Sciatic nerve (tissue), 2 donors: Measurements from ENCODE around the gene ALG8. TPM values are rescaled to one million over a fixed set of nuclear protein-coding genes. Genes with fewer than 3 reads are reported as not detected.

Source experiments
- ATAC-seq: fragments of 200-7000 bp; cut with Tn5 transposase; one replicate; pipeline ENCODE4 v1.9.1; 2020; ENCODE audit warnings: mild to moderate bottlenecking, moderate library complexity
- DNase-seq: peaks from one replicate; pipeline ENCODE4 v3.0.0-alpha.2; 2020; ENCODE audit warnings: low spot score
- intact Hi-C: fragments of 100-400 bp; cut with DNase I; formaldehyde crosslinking; loops from one replicate; pipeline ENCODE4 v1.14.2; 2022
- total RNA-seq: library from RNA; stranded (reverse); fragmentation: NEBNext Ultra II Directional; extraction: Animal tissue kit (Norgen Biotek cat#: 25700); gene quantifications from one replicate; pipeline ENCODE4 v1.2.1, GENCODE V29; 2021
- donor health status: DM: no; HTN: no; CAD: no.
- donor health status: DM: no; HTN: no; CAD: no.

Gene ALG8
- total RNA-seq, 1 donor from 2014 or later = 30.9 TPM

- intact Hi-C loops = no loop called here
- peak; percentile 82 for DNase-seq
- peak; percentile 70 for ATAC-seq
Measured at GRCh38 chr11:78161962-78162371, 22.5 kb upstream of the ALG8 start.

- ATAC-seq (no peak), DNase-seq (no peak)
- intact Hi-C loops = no loop called here
Measured at GRCh38 chr11:78161346-78161745, 21.9 kb upstream of the ALG8 start.

DNA sequence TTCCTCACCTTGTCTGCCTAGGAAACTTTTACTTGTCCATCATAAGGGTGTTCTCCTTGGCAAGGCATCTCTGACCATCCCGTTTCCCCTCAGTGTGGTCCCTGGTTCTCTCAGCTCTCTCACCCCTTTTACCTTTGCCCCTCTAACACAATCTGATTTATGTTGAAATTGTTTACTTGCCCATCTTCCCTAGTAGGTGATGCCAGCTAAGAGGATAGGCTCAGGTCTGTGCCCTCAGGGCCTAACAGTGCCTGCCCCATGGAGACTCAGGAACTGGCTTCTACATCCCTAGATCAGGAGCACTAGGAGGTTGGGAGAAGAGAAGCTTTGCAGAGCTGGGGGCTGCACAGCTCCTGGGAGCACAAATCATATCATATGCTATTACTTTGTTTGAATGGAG lies 21.1 kb upstream of the ALG8 start:
- ATAC-seq (no peak), DNase-seq (no peak)
- intact Hi-C loops = no loop called here

DNA sequence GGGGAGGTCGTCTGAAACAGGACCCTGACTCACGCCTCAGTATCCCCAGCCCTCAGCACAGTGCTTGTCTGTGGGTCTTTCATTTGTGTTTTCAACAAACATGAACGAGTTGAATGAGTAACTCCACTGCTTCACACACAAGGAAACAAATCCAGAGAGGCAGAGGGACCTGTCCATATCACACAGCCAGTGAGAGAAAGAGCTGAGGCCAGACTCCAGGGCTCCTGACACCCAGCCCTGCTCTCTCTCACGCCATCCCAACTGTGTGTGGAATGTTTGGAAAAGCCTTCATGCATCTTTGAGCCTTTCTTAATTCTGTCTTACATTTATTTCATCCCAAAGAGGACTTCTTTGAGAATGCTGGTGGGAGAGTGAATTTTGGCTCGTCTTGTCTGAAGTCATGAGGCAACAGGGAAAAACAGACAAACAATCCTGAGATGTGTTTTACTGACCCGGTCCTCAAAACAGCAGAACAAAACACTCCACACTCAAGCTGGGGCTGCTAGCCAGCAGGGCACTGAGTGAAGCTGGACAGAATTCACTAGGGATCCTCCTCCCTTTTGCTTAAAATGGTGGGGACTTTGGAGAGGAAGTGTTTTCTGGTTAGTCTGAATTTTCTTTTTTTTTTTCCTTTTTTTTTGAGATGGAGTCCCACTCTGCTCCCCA lies 19.7 kb upstream of the ALG8 start:
- intact Hi-C loops = no loop called here
- peak; percentile 80 for ATAC-seq
- DNase-seq = no peak

DNA sequence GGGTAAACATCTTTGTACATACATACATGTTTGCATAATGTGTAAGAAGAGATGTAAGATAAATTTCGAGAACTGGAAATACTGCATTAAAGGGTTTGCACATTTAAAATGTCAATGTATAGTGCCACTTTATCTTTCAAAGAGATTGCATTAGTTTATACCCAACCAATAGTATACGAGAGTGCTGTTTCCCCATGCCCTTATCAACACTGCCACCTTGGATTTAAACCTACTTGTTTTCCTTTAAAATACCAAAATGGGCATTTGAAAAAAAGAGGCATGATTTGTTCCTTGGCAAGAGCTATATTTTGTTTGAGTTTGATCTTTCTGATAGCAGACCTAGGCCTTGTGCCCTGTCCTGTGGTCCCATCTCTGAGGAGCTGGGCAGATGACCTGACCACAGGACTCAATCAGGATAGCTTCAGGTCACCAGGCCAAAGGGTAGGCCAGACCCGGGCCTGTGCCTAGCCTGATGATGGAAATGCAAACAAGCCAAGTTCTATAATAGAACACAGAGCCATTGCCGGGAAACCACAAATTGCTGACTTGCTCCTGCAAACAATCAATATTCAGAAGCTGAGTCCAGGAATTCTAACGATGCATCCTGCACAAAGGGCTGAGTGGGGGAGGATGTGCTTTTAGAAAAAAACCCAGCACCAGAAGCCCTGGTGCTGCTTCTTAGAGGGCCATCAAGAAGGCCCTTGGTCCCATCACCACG lies 16.9 kb upstream of the ALG8 start:
- intact Hi-C loops = no loop called here
- no peak for DNase-seq
- no peak for ATAC-seq

- DNase-seq = no peak
- ATAC-seq = no peak
- intact Hi-C loops = no loop called here
Measured at GRCh38 chr11:78151804-78152203, 12.4 kb upstream of the ALG8 start.

DNA sequence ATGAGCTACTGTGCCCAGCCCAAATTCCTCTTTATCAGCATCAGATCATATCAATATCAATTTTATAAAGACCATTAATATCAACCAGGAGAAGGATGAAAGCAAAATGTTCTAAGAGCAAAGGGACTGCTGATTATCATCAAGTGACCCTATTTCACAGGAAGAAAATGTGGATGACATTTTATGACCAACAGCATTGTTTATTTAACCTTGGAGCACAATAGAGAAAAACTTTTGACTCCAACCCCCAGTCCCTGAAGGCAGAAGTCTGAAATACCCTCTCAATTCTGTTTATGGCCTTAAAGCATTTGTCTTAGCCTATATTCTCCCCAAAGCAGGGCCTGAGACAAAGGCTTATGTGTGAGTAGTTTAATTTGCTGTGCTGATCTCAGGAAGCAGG lies 11.3 kb upstream of the ALG8 start:
- no peak for ATAC-seq
- intact Hi-C loops = no loop called here
- DNase-seq = no peak

- no peak for ATAC-seq
- no peak for DNase-seq
- intact Hi-C loops = no loop called here
Measured at GRCh38 chr11:78150346-78150745, 10.9 kb upstream of the ALG8 start.

DNA sequence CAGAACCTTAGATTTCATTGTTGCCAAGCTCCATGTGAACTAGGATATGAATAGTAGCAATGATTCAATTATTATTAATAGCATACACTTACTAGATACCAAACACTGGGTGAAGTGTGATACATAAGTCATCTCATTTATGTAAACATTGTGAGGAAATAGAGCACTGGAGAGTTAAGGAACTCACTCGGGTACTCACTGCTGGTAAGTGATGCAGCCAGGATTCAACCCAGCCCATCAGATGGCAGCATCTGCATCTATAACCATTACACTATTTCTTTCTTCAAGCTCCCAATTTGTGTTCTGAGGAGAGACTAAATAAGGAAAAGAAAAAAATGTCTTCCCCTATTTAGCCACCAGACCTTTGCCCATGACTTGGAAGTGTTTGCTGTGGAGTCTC lies 10.2 kb upstream of the ALG8 start:
- peak; percentile 88 for ATAC-seq
- DNase-seq = no peak
- intact Hi-C loops = no loop called here

DNA sequence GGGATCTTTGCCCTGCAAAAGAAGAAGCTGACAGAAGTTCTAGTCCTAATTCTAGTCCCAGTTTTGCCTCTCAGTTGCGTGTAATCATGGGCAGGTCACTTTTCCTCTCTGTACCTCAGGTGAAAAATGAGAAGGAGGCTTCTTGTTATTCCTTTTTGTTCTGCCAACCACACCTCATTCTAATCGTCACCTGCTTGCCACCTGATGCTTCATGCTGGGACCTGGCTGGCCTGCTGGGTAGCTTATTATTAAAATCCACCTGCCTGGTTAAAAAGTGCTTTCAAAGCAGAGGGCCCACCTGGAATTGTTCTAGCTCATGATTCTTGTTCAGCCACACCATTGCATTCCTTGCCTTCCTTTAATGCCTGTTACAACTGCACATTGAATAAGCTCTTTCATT lies 8.4 kb upstream of the ALG8 start:
- intact Hi-C loops = no loop called here
- DNase-seq (no peak), ATAC-seq (no peak)

DNA sequence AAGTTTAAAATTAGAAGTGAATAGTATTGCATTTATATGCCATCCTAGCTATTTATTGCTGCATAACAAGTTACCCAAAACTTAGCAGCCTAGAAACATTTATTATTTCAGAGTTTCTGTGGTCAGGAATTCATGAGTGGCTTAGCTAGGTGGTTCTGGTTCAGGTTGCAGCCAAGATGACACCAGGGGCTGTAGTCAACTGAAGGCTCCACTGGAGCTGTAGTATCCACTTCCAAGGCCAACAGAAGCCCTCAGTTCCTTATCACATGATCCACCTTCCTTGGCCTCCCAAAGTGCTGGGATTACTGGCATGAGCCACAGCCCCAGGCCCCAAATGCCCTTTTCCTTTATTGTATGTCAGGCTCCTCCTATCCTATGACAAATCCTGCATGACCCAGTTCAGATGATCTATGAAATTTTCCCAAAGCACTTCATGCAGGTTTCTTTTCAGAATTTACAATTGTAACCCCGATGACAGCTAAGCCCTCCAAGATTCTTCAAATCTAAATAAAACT lies 6.1 kb upstream of the ALG8 start:
- ATAC-seq (no peak), DNase-seq (no peak)
- intact Hi-C loops = no loop called here

- no peak for ATAC-seq
- no peak for DNase-seq
- intact Hi-C loops = no loop called here
Measured at GRCh38 chr11:78140392-78141077, 1.1 kb upstream of the ALG8 start.

GRCh38 chr11:78138694-78139421 lies 568 bp downstream of the ALG8 start:
- intact Hi-C loops = no loop called here
- peak; percentile 4 for ATAC-seq
- no peak for DNase-seq

- intact Hi-C loops = no loop called here
- ATAC-seq = no peak
- DNase-seq = no peak
Measured at GRCh38 chr11:78138291-78138690, 1.1 kb downstream of the ALG8 start.

- DNase-seq (no peak), ATAC-seq (no peak)
- intact Hi-C loops = no loop called here
Measured at GRCh38 chr11:78132475-78132874, 7.0 kb downstream of the ALG8 start.

- intact Hi-C loops = no loop called here
- DNase-seq = no peak
- no peak for ATAC-seq
Measured at GRCh38 chr11:78131956-78132355, 7.5 kb downstream of the ALG8 start.

DNA sequence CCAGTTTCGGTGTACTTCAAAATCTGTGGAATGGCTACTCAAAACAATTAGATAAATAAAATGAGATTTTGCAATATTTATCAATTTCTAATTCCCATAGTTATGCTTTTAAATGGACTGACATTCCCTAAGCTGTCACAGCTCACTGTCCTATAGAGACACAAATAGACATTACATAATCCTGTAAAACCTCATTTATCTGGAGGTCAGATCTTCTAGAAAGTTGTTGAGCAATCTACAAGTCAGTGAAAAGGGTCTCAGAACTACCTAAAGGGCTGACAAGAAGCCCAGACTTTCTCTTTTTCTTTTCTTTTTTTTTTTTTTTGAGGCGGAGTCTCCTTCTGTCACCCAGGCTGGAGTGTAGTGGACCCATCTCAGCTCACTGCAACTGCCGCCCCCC lies 12.0 kb downstream of the ALG8 start:
- intact Hi-C loops = no loop called here
- no peak for DNase-seq
- no peak for ATAC-seq

DNA sequence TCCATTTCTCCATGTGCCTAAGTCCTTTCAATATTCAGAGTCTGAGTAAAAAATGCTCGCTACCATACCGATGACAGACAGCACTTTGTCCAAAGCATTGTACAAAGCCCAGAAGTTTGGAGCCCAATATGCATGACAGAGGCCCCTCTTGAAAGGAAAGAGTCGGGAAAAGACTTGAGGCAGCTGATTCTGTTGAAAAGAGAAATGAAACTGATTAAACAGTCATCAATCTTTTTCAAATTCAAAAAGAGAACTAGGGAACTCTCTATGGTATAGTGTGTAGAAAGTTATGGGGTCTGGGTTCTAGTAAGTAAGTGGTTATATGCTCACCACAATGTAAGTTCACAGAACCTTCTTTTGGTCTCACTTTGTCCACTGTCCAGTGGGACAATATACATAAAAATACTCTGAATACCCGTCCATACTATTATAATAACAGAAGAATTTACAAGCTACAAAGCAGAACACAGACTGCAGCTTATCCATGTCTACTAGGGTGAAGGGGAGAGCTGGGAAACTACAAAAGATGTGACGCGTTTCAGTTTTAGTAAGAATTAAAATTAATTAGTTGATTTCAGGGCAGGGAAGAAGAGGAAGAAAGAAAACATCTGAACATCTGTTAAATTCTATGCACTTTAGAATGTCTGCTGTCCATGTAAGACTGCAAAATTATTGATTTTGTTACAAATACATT lies 26.7 kb downstream of the ALG8 start:
- intact Hi-C loops = no loop called here
- DNase-seq = no peak
- ATAC-seq = no peak

- DNase-seq (no peak), ATAC-seq (no peak)
- intact Hi-C loops = no loop called here
Measured at GRCh38 chr11:78111298-78111697, 28.1 kb downstream of the ALG8 start.
